ENCODE results near the gene ABCF2. TPM values are rescaled to one million over a fixed set of nuclear protein-coding genes. Genes with fewer than 3 reads are reported as not detected.

ABCF2 gene
- total and polyA plus RNA-seq, 4 donors = 6.3 to 15.6 (median 10.5) TPM

GRCh38 chr7:151174246-151175046 is 52.6 kb downstream of the ABCF2 start:
- TF ChIP-seq SP1 (IDR thresholded peaks at IDR 0.05) (no peak), EGR1 (IDR thresholded peaks at IDR 0.05; ENCODE audit: low read depth in 2 of 2) (no peak), TAF1 (conservative IDR thresholded peaks at IDR 0.05) (no peak), ATF3 (IDR thresholded peaks at IDR 0.05) (no peak), REST (IDR thresholded peaks at IDR 0.05) (no peak), HNF4G (IDR thresholded peaks at IDR 0.05) (no peak), YY1 (IDR thresholded peaks at IDR 0.05) (no peak), MAX (IDR thresholded peaks at IDR 0.05) (no peak), RXRA (IDR thresholded peaks at IDR 0.05) (no peak), FOXA2 (IDR thresholded peaks at IDR 0.05) (no peak), JUND (IDR thresholded peaks at IDR 0.05) (no peak)
- Histone ChIP-seq H3K36me3 (ENCODE audit: control insufficient read depth in 4 of 4, insufficient read depth in 3 of 4, low read depth in 1 of 4, low read length in 3 of 4) (no peaks in the 10 kb centered on the region), H3K27me3 (ENCODE audit: control insufficient read depth in 4 of 4, insufficient read depth in 4 of 4, low read length in 3 of 4) (no peaks in the 10 kb centered on the region), H3K27ac (ENCODE audit: low read depth in 1 of 2, low read length in 2 of 2) (no peak overlapping the region), H3K9me3 (ENCODE audit: control insufficient read depth in 4 of 4, low read length in 3 of 4) (no peaks in the 10 kb centered on the region), H3K9ac (ENCODE audit: low read depth in 1 of 2, low read length in 2 of 2) (no peak overlapping the region), H3K4me1 (ENCODE audit: control insufficient read depth in 4 of 4, insufficient read depth in 4 of 4, low read length in 3 of 4) (peaks cover 0 to 3% (median 0%) of the 10 kb centered on the region in 4 donors), H3K4me3 (ENCODE audit: low read depth in 1 of 3, low read length in 3 of 3) (no peak overlapping the region)
- 55% methylated on average over 77 of the region's 77 CpGs for WGBS
- no peak for DNase-seq (ENCODE audit: low spot score)

GRCh38 chr7:151173386-151174245 is 53.4 kb downstream of the ABCF2 start:
- Histone ChIP-seq H3K4me3 (ENCODE audit: low read depth in 1 of 3, low read length in 3 of 3) (no peak overlapping the region), H3K36me3 (ENCODE audit: control insufficient read depth in 4 of 4, insufficient read depth in 3 of 4, low read depth in 1 of 4, low read length in 3 of 4) (no peaks in the 10 kb centered on the region), H3K4me1 (ENCODE audit: control insufficient read depth in 4 of 4, insufficient read depth in 4 of 4, low read length in 3 of 4) (peaks cover 0 to 3% (median 0%) of the 10 kb centered on the region in 4 donors), H3K27ac (ENCODE audit: low read depth in 1 of 2, low read length in 2 of 2) (no peak overlapping the region), H3K9ac (ENCODE audit: low read depth in 1 of 2, low read length in 2 of 2) (no peak overlapping the region), H3K27me3 (ENCODE audit: control insufficient read depth in 4 of 4, insufficient read depth in 4 of 4, low read length in 3 of 4) (peaks cover 0 to 5% (median 3%) of the 10 kb centered on the region in 4 donors), H3K9me3 (ENCODE audit: control insufficient read depth in 4 of 4, low read length in 3 of 4) (no peaks in the 10 kb centered on the region)
- 79% methylated on average over 43 of the region's 43 CpGs for WGBS
- no peak for TF ChIP-seq HNF4G (IDR thresholded peaks at IDR 0.05)
- TF ChIP-seq GABPA (IDR thresholded peaks at IDR 0.05 in 1 of 2, conservative IDR thresholded peaks at IDR 0.05 in 1 of 2) = no peak
- TF ChIP-seq FOXA2 (IDR thresholded peaks at IDR 0.05) = no peak
- DNase-seq (ENCODE audit: low spot score) = no peak
